Subcutaneous adipose tissue (tissue), 4 donors: ENCODE data around the gene CSF2. TPM values are rescaled to one million over a fixed set of nuclear protein-coding genes. Genes with fewer than 3 reads are reported as not detected.

Source experiments
- total RNA-seq, 4 donors: library from RNA; depleted of rRNA; stranded (reverse); fragments of >200 nt; gene quantifications; one replicate each; pipeline ENCODE4 v1.1.0, GENCODE V29; 2016
- TF ChIP-seq, protein P1 (sequence below): fragments of 450-650 bp; IDR thresholded peaks from one replicate; pipeline ENCODE4 v1.5.1; 2016; ENCODE audit warnings: low read depth, mild to moderate bottlenecking, control low read depth, antibody characterized with exemption, moderate library complexity

CSF2 gene
- total RNA-seq, 4 donors from 2014 or later, result not detected

DNA sequence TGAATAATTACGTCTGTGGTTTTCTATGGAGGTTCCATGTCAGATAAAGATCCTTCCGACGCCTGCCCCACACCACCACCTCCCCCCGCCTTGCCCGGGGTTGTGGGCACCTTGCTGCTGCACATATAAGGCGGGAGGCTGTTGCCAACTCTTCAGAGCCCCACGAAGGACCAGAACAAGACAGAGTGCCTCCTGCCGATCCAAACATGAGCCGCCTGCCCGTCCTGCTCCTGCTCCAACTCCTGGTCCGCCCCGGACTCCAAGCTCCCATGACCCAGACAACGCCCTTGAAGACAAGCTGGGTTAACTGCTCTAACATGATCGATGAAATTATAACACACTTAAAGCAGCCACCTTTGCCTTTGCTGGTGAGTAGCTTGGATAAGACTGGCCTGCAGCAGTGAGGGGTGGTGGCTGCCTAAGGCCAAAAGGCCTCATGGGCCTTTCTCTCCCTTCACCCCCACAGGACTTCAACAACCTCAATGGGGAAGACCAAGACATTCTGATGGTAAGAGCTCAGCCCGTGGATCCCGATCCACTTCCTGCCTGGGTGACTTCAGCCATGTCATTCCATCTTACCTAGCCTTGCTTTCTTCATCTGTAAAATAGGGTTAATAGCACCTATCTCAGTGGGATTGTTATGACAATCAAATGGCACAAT, 13.0 kb upstream of the CSF2 start, which contains the start of gene IL3:
IL3 (plus strand) TSS at position 155 of the 661 bp plus-strand sequence; CDS start at position 207, 52 bp downstream.
- TF ChIP-seq, protein P1, sequence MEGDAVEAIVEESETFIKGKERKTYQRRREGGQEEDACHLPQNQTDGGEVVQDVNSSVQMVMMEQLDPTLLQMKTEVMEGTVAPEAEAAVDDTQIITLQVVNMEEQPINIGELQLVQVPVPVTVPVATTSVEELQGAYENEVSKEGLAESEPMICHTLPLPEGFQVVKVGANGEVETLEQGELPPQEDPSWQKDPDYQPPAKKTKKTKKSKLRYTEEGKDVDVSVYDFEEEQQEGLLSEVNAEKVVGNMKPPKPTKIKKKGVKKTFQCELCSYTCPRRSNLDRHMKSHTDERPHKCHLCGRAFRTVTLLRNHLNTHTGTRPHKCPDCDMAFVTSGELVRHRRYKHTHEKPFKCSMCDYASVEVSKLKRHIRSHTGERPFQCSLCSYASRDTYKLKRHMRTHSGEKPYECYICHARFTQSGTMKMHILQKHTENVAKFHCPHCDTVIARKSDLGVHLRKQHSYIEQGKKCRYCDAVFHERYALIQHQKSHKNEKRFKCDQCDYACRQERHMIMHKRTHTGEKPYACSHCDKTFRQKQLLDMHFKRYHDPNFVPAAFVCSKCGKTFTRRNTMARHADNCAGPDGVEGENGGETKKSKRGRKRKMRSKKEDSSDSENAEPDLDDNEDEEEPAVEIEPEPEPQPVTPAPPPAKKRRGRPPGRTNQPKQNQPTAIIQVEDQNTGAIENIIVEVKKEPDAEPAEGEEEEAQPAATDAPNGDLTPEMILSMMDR, result no peak

GRCh38 chr5:132063090-132063911, 10.3 kb upstream of the CSF2 start:
- TF ChIP-seq, protein P1, result no peak

GRCh38 chr5:132064140-132064539, 9.4 kb upstream of the CSF2 start:
- TF ChIP-seq, protein P1, result no peak

DNA sequence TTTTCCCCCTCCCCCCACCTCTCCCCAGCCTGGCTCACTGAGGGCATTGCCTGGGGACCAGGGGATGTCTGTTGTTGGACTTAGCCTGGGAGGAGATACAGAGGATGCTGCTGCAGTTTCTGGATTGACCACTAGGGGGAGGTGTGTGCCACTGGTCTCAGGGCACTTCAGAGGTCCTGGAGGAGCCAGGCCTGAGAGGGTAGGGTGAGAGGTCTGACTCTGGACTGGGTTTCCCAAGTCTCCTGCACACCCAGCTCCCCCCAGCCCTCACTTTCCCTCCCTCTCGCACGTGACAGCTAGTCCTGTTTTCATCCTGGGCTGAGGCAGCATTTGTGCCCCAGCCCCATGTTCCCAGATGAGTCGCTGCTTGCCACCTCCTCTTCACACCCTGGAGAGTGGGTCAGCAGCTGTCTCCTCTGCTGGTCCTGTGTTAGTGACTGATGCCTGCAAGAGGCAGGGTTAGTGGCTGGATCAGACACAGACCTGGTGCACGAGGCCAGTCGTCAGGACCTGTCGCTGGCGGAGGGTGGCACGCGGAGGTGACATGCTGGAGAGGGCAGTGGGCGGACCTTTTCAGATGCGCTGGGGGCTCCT, 8.8 kb upstream of the CSF2 start:
- TF ChIP-seq, protein P1, result no peak

DNA sequence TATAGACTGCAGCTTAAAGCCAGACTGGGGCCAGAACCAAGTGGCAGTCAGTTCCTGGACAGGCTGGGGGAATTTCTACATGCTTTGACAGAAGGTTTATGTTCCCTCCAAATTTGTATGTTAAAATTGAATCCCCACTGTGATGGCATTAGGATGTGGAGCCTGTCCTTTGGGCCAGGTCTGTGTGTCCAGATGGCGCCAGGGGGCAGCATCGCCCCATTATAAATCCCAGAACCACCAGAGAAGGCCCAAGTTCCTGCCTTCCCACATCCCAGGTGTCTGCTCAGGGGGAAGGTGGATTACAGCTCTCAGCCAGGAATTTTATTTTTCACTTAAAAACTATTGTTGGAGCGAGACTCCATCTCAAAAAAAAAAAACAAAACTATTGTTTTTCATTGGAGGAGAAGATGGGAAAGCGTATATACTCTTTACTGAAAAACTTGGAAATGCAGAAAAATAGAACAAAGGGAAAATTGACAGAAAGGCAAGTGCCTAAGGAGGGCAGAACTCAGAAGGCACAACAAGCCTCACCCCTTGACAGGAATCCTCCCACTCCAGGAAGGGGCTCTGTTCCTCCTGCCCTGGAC, 8.1 kb upstream of the CSF2 start:
- TF ChIP-seq, protein P1, result no peak

GRCh38 chr5:132065951-132066701, 7.5 kb upstream of the CSF2 start:
- TF ChIP-seq, protein P1, result no peak
